GM12878 (cell line): ENCODE measurements around the gene CNKSR3. TPM values are rescaled to one million over a fixed set of nuclear protein-coding genes. Genes with fewer than 3 reads are reported as not detected.
"Not testable (repeated sequence)": the region's sequence is repeated elsewhere in the genome, so short reads cannot be mapped to it uniquely, and the experiment has no call there.

Experiments
- ATAC-seq: fragments of 200-7000 bp; cut with Tn5 transposase; 3 replicates; pipeline ENCODE4 v1.9.1; 2020; ENCODE audit warnings: mild to moderate bottlenecking, moderate library complexity
- BruUV-seq: library from RNA; stranded (reverse); fragments of 400-500 nt; replicated peaks from 2 replicates; lab custom pipeline; 2021; lab: Mats Ljungman, UMichigan
- CTCF ChIA-PET: fragments of 300-600 bp; sonication (Branson Sonifier 250); formaldehyde crosslinking; extraction: SDS; loops from one replicate; lab custom pipeline; 2021; ENCODE audit warnings: inconsistent platforms; lab: Yijun Ruan, JAX
- POLR2A ChIA-PET: fragments of 350-600 bp; formaldehyde crosslinking; extraction: SDS; loops from one replicate; lab custom pipeline; 2021; ENCODE audit warnings: inconsistent platforms; lab: Charles Lee
- RAD21 ChIA-PET: fragments of 300-600 bp; sonication (Branson Sonifier 250); formaldehyde crosslinking; loops from one replicate; lab custom pipeline; 2023; ENCODE audit warnings: antibody characterized with exemption; ENCODE audit not compliant: unreplicated experiment; lab: Charles Lee
- SMC1A ChIA-PET: fragments of 300-600 bp; sonication (Branson Sonifier 250); formaldehyde crosslinking; loops from one replicate; lab custom pipeline; 2023; ENCODE audit not compliant: unreplicated experiment, uncharacterized antibody; lab: Charles Lee
- DNase-seq: peaks from one replicate; pipeline ENCODE4 v3.0.0-alpha.2; 2011; ENCODE audit warnings: low read depth, low spot score
- FAIRE-seq: peaks from 3 replicates; lab custom pipeline; 2011; peaks lifted over from hg19 to GRCh38; lab: Jason Lieb, UNC
- H2AFZ ChIP-seq: 2 replicates; pipeline ENCODE4 v1.6.0; 2011; ENCODE audit warnings: low read depth, low read length, control low read depth; ENCODE audit not compliant: control insufficient read depth
- H3K27ac ChIP-seq: 2 replicates; pipeline ENCODE4 v1.5.1; 2011; ENCODE audit warnings: control low read depth; ENCODE audit not compliant: control insufficient read depth, insufficient read depth
- H3K27me3 ChIP-seq, 2 experiments: replicated peaks in 1 of 2; 2 replicates each; pipeline versions ENCODE4 v1.6.0 to v1.6.1; 2011; ENCODE audit warnings: low read length in 1 of 2; ENCODE audit not compliant: control insufficient read depth in 2 of 2, insufficient read depth in 2 of 2
- H3K36me3 ChIP-seq, 2 experiments: 2 replicates each; pipeline ENCODE4 v1.5.1; 2011; ENCODE audit warnings: low read length in 1 of 2; ENCODE audit not compliant: control insufficient read depth in 2 of 2, insufficient read depth in 2 of 2
- H3K4me1 ChIP-seq: 2 replicates; pipeline ENCODE4 v1.6.1; 2011; ENCODE audit warnings: mild to moderate bottlenecking, low read length, moderate library complexity, mixed read lengths; ENCODE audit not compliant: control insufficient read depth, insufficient read depth
- H3K4me2 ChIP-seq: 2 replicates; pipeline ENCODE4 v1.6.0; 2011; ENCODE audit warnings: control low read depth; ENCODE audit not compliant: control insufficient read depth, insufficient read depth
- H3K4me3 ChIP-seq: fragments of 200-600 bp; sonication (generic); 2 replicates; pipeline ENCODE4 v1.5.1; 2016
- H3K79me2 ChIP-seq: 2 replicates; pipeline ENCODE4 v1.6.0; 2011; ENCODE audit warnings: low read length; ENCODE audit not compliant: control insufficient read depth, insufficient read depth
- H3K9ac ChIP-seq: 2 replicates; pipeline ENCODE4 v1.8.0; 2011; ENCODE audit warnings: low read length, control low read depth, mixed read lengths; ENCODE audit not compliant: control insufficient read depth, insufficient read depth
- H3K9me3 ChIP-seq: replicated peaks from 3 replicates; pipeline ENCODE4 v1.5.1; 2011; ENCODE audit warnings: mild to moderate bottlenecking, low read length; ENCODE audit not compliant: control insufficient read depth, insufficient read depth
- H4K20me1 ChIP-seq: 2 replicates; pipeline ENCODE4 v1.6.0; 2011; ENCODE audit not compliant: control insufficient read depth, insufficient read depth
- KAT2A ChIP-seq: conservative IDR thresholded peaks from 2 replicates; pipeline ENCODE4 v1.6.1; 2011; ENCODE audit warnings: low read depth, low read length; ENCODE audit not compliant: control insufficient read depth
- KLF5 ChIP-seq: fragments of 450-650 bp; IDR thresholded peaks from 2 replicates; pipeline ENCODE4 v1.6.1; 2014; ENCODE audit warnings: mild to moderate bottlenecking; ENCODE audit not compliant: partially characterized antibody
- PAX5 ChIP-seq: IDR thresholded peaks from 2 replicates; pipeline ENCODE4 v1.6.1; 2011; ENCODE audit warnings: low read depth, low read length, borderline replicate concordance
- POLR2A ChIP-seq: IDR thresholded peaks from 2 replicates; pipeline ENCODE4 v1.6.1; 2011; ENCODE audit warnings: low read depth, mild to moderate bottlenecking, low read length
- POLR2AphosphoS5 ChIP-seq: IDR thresholded peaks from 2 replicates; pipeline ENCODE4 v1.6.1; 2011; ENCODE audit warnings: mild to moderate bottlenecking, low read length, inconsistent platforms
- STAT3 ChIP-seq: IDR thresholded peaks from 2 replicates; pipeline ENCODE4 v1.6.1; 2011; ENCODE audit warnings: low read depth, low read length, improper control_type of control experiment
- TCF7 ChIP-seq: IDR thresholded peaks from 2 replicates; pipeline ENCODE4 v1.6.1; 2014; ENCODE audit warnings: antibody characterized with exemption, borderline replicate concordance
- WGBS: methylation state at CpG from one replicate; pipeline ENCODE4 v1.1.6; 2016; ENCODE audit warnings: low lambda C conversion rate; ENCODE audit not compliant: insufficient replicate concordance, insufficient coverage; ENCODE audit errors: missing lambda C conversion rate; 5-methylcytosine and 5-hydroxymethylcytosine counted together
- in situ Hi-C: fragments of 300-500 bp; cut with MboI; formaldehyde crosslinking; loops from 9 replicates; pipeline ENCODE4 v1.14.3; 2018; ENCODE audit warnings: mixed read lengths
- intact Hi-C: fragments of 100-400 bp; cut with micrococcal nuclease; formaldehyde crosslinking; loops from one replicate; pipeline ENCODE4 v1.14.2; 2022; ENCODE audit not compliant: unreplicated experiment
- polyA plus RNA-seq, 11 experiments: library from polyadenylated mRNA; depleted of rRNA in 4 of 11; unstranded in 6 of 11; stranded (reverse) in 5 of 11; fragments of >200 nt; fragmentation: Nextera tagmentation in 4 of 11; fragmentation: Illumina TruSeq in 1 of 11; extraction: Ambion mirVana in 4 of 11; extraction: Trizol in 1 of 11; gene quantifications; 1 replicate in 1 of 11; 2 replicates in 10 of 11; pipeline versions ENCODE4 v1.2.1 to v1.2.3, GENCODE V29; 2011 to 2016; ENCODE audit warnings: inconsistent platforms in 2 of 11, missing spikeins in 2 of 11, low read depth in 1 of 11
- total RNA-seq, 4 experiments: library from RNA; depleted of rRNA in 3 of 4; stranded (reverse); fragments of >200 nt in 3 of 4; fragmentation: Illumina TruSeq in 1 of 4; extraction: Trizol in 1 of 4; gene quantifications; 2 replicates each; pipeline versions ENCODE4 v1.2.1 to v1.2.3, GENCODE V29; 2013 to 2021

Gene CNKSR3
- total and polyA plus RNA-seq, 10 of the 15 experiments (the other 5 are each of a cell fraction or from before 2014, with no cell fraction given): under 0.01 to 0.48 (median 0.12) TPM; not detected in 2

DNA sequence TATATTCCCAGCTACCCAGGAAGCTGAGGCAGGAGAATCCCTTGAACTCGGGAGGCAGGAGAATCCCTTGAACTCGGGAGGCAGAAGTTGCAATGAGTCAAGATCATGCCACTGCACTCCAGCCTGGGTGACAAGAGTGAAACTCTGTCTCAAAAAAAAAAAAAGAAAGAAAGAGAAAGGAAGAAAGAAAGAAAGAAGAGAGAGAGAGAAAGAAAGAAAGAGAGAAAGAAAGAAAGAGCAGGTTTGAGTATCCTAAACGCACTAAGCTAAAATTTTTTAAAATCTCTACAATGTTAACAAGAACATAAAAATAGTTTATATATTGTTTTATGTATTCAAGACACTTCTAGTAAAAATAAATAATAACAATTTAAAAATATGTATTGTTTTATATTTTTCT lies 4.6 kb upstream of the CNKSR3 start:
- H3K79me2 ChIP-seq, POLR2A ChIA-PET, H3K36me3 ChIP-seq, ATAC-seq, H3K4me3 ChIP-seq, in situ Hi-C loops, H3K27ac ChIP-seq, FAIRE-seq, H2AFZ ChIP-seq, H3K9ac ChIP-seq, RAD21 ChIA-PET, H4K20me1 ChIP-seq, H3K27me3 ChIP-seq, H3K9me3 ChIP-seq, BruUV-seq, H3K4me2 ChIP-seq, intact Hi-C loops, DNase-seq, H3K4me1 ChIP-seq, CTCF ChIA-PET: not testable (repeated sequence)
- 50% methylated on average over 3 of the region's 3 CpGs for WGBS
- SMC1A ChIA-PET: interaction anchor here (0.7 to 1.2 kb wide), 2 partner anchors 24 to 288 kb away, joined by 4 read pairs; no protein-coding TSS in a partner anchor

DNA sequence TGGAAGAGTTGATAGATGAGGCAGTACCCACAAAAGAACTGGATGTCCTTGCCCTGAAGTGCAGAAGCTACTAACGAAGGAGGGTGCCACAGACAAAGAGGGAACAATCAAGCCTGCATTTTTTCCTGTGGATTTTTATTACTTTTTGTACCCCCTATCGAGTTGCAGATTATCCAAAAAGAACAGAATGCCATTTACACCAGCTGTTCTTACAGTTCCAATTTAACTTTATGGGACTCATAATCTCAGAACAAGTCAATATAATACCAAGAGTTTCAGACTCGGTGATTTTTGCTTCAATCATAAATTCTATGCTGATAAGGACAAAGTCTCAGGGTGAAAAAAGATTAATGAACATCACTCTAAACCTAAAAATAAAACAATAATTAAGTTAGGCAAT lies 4.0 kb upstream of the CNKSR3 start:
- FAIRE-seq (no peak), DNase-seq (no peak), ATAC-seq (no peak)
- Histone ChIP-seq H4K20me1 (no peaks in the 10 kb centered on the region), H3K27me3 (peaks cover 4 to 6% of the 10 kb centered on the region in 2 experiments; a peak in 3 of 4 replicates), H3K36me3 (no peaks in the 10 kb centered on the region), H3K4me1 (no peaks in the 10 kb centered on the region), H2AFZ (no peak overlapping the region), H3K79me2 (no peaks in the 10 kb centered on the region), H3K9ac (no peak overlapping the region), H3K9me3 (no peaks in the 10 kb centered on the region), H3K4me3 (no peak overlapping the region), H3K4me2 (no peak overlapping the region), H3K27ac (no peak overlapping the region)
- ChIA-PET RAD21 (no interaction called here), SMC1A (interaction anchor here (1.2 kb wide), 1 partner anchor 24 kb away, joined by 4 read pairs; no protein-coding TSS in a partner anchor), CTCF (no interaction called here), POLR2A (no interaction called here)
- 7% methylated on average over 3 of the region's 3 CpGs for WGBS
- no peak for TF ChIP-seq STAT3
- no peak for TF ChIP-seq KAT2A
- no peak for TF ChIP-seq TCF7
- TF ChIP-seq PAX5: no peak
- TF ChIP-seq KLF5: no peak
- TF ChIP-seq POLR2A: no peak
- TF ChIP-seq POLR2AphosphoS5: no peak
- intact Hi-C loops: no loop called here
- no TSS peak for BruUV-seq
- in situ Hi-C loops: no loop called here
